GM20000 (cell line): ENCODE results near the gene SDHC.

Source experiments
- DNase-seq: peaks from one replicate; pipeline ENCODE4 v3.0.0; 2012; ENCODE audit warnings: low spot score
- TF ChIP-seq, protein P1 (sequence below): IDR thresholded peaks from 2 replicates; pipeline ENCODE4 v1.5.1; 2012; ENCODE audit warnings: mild to moderate bottlenecking, control low read depth; ENCODE audit errors: extremely low read depth, missing control alignments

Gene SDHC

DNA sequence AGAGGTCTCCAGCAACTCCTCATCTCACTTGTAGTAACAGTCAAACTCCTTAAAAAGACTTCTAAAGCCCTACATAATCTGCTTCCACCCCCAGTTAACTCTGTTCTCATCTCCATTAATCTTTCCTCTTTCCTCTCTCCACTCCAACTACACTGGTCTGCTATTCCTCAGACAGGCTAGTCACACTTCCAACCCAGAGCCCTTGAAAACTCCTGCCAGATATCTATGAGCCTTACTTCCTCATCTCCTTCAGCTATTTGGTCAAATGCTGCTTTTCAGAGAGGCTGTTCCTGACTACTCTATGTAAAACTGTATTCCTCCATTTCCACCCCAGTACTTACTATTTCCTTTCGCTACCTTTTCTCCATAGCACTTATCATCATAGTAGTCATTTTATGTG lies 31.2 kb upstream of the SDHC start:
- no peak for DNase-seq
- TF ChIP-seq, protein P1, sequence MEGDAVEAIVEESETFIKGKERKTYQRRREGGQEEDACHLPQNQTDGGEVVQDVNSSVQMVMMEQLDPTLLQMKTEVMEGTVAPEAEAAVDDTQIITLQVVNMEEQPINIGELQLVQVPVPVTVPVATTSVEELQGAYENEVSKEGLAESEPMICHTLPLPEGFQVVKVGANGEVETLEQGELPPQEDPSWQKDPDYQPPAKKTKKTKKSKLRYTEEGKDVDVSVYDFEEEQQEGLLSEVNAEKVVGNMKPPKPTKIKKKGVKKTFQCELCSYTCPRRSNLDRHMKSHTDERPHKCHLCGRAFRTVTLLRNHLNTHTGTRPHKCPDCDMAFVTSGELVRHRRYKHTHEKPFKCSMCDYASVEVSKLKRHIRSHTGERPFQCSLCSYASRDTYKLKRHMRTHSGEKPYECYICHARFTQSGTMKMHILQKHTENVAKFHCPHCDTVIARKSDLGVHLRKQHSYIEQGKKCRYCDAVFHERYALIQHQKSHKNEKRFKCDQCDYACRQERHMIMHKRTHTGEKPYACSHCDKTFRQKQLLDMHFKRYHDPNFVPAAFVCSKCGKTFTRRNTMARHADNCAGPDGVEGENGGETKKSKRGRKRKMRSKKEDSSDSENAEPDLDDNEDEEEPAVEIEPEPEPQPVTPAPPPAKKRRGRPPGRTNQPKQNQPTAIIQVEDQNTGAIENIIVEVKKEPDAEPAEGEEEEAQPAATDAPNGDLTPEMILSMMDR, result no peak

DNA sequence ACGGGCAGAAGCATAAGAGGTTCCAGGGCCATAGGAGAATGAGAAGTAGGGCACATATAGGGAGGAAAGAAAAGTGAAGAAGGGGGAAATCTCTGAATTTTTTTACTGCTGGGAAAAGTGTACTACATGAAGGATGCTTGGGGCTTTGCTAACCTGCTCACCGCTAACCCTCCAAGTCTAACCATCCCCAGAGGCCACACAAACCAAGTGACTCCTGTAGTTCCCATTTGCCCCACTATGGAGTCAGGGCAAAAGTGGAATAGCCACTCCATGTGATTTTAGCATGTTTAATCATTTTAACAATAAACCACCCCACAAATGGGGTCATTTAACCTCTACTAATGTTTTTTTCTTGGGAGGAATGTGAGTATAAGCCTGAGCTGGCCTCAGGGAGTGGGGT lies 29.1 kb upstream of the SDHC start:
- TF ChIP-seq, protein P1, result no peak
- DNase-seq, result no peak

DNA sequence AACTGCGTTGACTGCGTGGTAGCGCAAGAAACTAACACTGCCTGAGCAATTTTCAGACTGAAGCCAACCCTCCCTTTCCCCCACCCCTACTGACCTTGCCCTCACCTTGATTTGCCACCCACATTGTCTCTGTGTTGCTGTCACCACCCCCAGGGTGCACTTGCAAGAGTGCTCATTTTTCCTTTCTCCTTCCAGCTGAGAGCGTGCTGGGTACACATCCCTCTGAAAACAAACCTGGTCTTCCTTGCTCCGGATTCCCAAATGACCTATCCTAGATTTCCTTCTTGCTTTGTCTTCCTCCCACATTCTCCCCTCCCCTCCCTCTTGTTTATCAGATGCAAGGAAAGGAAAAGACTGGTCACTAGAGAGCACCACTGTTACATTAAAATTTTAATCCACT lies 28.7 kb upstream of the SDHC start:
- no peak for DNase-seq
- TF ChIP-seq, protein P1, result no peak

DNA sequence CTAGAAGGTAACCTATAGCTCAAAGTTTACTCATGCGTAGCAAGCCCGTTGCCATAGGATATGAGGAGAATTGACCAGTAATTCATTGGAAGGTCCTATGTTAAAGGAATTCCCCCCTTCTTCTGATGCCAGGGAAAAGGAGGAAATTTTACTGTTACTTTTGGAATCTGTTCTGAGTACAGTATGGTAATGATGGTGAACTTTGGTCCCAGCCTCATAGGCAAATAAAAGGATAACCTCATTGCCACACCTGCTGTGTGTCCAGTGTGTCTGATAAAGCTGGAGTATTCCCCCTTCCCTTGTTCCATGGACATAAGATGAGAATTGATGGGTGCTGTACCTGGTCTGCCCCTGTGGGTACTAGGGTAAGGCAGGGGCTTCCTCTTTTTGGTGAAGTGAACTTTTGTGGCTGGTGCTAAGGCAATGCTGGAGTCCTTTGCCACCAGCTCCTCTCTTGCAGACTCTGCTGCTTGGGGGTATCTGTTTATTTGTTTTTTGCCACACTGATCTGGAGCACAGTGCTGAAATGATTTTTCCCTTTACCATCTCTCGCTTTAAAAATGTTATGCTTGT lies 26.6 kb upstream of the SDHC start:
- TF ChIP-seq, protein P1, result no peak
- no peak for DNase-seq

DNA sequence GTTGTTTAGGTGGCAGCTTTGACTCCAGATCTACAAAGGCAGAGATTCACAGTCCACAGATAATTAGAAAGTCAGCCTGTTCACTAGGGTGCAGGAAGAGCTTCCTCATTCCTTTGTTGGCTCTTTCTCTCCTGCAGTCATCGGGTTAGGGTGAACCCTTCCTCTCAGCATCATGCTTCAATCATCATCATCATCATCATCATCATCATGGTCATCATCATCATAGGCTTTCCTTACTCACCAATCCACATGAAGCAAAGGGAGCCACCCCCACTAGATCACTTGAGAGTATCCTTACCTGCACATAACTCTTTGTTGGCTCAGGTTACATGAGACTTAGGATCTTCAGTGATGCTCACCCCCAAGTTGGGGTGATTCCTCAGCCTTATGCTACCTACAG lies 23.4 kb upstream of the SDHC start:
- TF ChIP-seq, protein P1, result no peak
- DNase-seq, result no peak

DNA sequence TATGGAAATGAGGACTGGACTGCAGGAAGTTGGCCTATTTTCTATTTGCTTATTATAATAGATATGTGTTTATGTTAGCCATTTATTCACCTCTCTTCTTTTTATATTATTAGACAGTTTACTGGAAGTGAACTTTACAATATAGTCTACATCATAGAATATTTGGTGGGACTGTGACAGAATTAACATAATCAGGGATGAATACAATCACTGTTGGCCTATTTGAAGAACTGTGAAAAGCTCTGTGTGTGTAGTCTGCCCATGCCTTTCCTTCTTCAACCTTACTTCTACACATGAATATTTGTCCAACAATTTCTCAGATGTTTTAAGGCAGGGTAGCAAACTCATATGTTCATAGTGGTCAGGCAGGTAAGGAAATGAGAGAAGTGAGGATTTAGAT lies 16.8 kb upstream of the SDHC start:
- DNase-seq, result no peak
- TF ChIP-seq, protein P1, result no peak

DNA sequence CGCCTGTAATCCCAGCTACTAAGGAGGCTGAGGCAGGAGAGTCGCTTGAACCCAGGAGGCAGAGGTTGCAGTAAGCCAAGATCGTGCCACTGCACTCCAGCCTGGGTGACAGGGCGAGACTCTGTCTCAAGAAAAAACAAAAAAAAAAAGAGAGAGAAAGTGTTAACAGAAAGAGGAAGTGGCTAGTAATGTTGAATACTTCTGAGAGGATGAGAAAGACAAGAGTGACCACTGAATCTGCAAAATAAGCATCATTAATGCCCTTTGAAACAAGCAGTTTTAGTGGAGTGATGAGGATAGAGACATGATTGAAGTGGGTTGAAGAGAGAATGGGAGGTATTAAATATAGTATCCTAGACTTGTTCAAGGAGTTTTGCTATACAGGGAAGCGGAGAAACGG lies 16.1 kb upstream of the SDHC start:
- DNase-seq, result peak; percentile 69
- TF ChIP-seq, protein P1, result no peak
